SH-SY5Y (cell line): ENCODE measurements around the gene RPS13.

Experiments used
- GATA2 ChIP-seq: IDR thresholded peaks from 2 replicates; pipeline ENCODE4 v1.6.1; 2011; ENCODE audit warnings: mild to moderate bottlenecking, low read depth, low read length
- GATA3 ChIP-seq: IDR thresholded peaks from 2 replicates; pipeline ENCODE4 v1.6.1; 2011; ENCODE audit warnings: low read depth, mild to moderate bottlenecking, low read length, moderate library complexity

GRCh38 chr11:17067417-17067816, 10.1 kb downstream of the RPS13 start:
- TF ChIP-seq GATA3 (no peak), GATA2 (no peak)
